HepG2 (cell line): ENCODE results near the gene OTP.

Experiments
- CSRNP1 ChIP-seq: sonication (generic); formaldehyde crosslinking; IDR thresholded peaks from 2 replicates; pipeline ENCODE4 v1.8.1; 2023; ENCODE audit warnings: mild to moderate bottlenecking, missing genetic modification reagents
- EP300 ChIP-seq, 3 experiments: sonication (generic) in 1 of 3; formaldehyde crosslinking in 1 of 3; IDR thresholded peaks; 2 replicates each; pipeline versions ENCODE4 v1.5.1 to v1.6.1; 2011 to 2020; ENCODE audit warnings: low read depth in 2 of 3, low read length in 2 of 3, borderline replicate concordance in 1 of 3, improper control_type of control experiment in 1 of 3, mild to moderate bottlenecking in 1 of 3, missing genetic modification reagents in 1 of 3, moderate library complexity in 1 of 3
- FOXP4 ChIP-seq: sonication (generic); formaldehyde crosslinking; IDR thresholded peaks from 2 replicates; pipeline ENCODE4 v1.4.0; 2020; ENCODE audit warnings: missing genetic modification reagents
- MAX ChIP-seq: IDR thresholded peaks from 2 replicates; pipeline ENCODE4 v1.6.1; 2012; ENCODE audit warnings: inconsistent platforms
- MYC ChIP-seq: sonication (generic); formaldehyde crosslinking; IDR thresholded peaks from 2 replicates; pipeline ENCODE4 v1.9.0; 2021; ENCODE audit warnings: missing genetic modification reagents, borderline replicate concordance
- SP1 ChIP-seq, 2 experiments: fragments of 450-650 bp in 1 of 2; sonication (generic) in 1 of 2; formaldehyde crosslinking in 1 of 2; IDR thresholded peaks; 2 replicates each; pipeline versions ENCODE4 v1.4.0 to v1.6.1; 2016 to 2020; ENCODE audit warnings: missing genetic modification reagents in 1 of 2
- ZNF3 ChIP-seq: IDR thresholded peaks from 2 replicates; pipeline ENCODE4 v1.7.0; 2017; ENCODE audit warnings: inconsistent platforms
- ZNF569 ChIP-seq: sonication (generic); formaldehyde crosslinking; IDR thresholded peaks from 2 replicates; pipeline ENCODE4 v1.5.0; 2020; ENCODE audit warnings: mild to moderate bottlenecking, missing genetic modification reagents, moderate library complexity, borderline replicate concordance
- ZNF768 ChIP-seq: sonication (generic); formaldehyde crosslinking; IDR thresholded peaks from 2 replicates; pipeline ENCODE4 v1.4.0; 2020; ENCODE audit warnings: missing genetic modification reagents
- ZNF879 ChIP-seq: sonication (generic); formaldehyde crosslinking; IDR thresholded peaks from 2 replicates; pipeline ENCODE4 v1.8.1; 2023; ENCODE audit warnings: missing genetic modification reagents

GRCh38 chr5:77636641-77637169 lies 1.8 kb downstream of the OTP start:
- TF ChIP-seq MYC (CRISPR knock-in tag) (no peak), ZNF3 (no peak), CSRNP1 (CRISPR knock-in tag) (no peak), SP1 (IDR thresholded peaks at IDR 0.05) (no peak), SP1 (CRISPR knock-in tag; IDR thresholded peaks at IDR 0.05) (no peak), ZNF879 (CRISPR knock-in tag) (no peak), FOXP4 (CRISPR knock-in tag) (no peak), ZNF768 (CRISPR knock-in tag) (no peak), EP300 (IDR thresholded peaks at IDR 0.05; ENCODE audit: low read depth in 2 of 2, low read length in 2 of 2) (no peak), EP300 (CRISPR knock-in tag; IDR thresholded peaks at IDR 0.05; ENCODE audit: borderline replicate concordance) (no peak), MAX (no peak), ZNF569 (CRISPR knock-in tag) (no peak)
